ENCODE data around the gene GGNBP2. TPM values are rescaled to one million over a fixed set of nuclear protein-coding genes. Genes with fewer than 3 reads are reported as not detected.

Gene GGNBP2
- total and polyA plus RNA-seq, 2 experiments from 2014 or later = 40.1 to 51.5 TPM

DNA sequence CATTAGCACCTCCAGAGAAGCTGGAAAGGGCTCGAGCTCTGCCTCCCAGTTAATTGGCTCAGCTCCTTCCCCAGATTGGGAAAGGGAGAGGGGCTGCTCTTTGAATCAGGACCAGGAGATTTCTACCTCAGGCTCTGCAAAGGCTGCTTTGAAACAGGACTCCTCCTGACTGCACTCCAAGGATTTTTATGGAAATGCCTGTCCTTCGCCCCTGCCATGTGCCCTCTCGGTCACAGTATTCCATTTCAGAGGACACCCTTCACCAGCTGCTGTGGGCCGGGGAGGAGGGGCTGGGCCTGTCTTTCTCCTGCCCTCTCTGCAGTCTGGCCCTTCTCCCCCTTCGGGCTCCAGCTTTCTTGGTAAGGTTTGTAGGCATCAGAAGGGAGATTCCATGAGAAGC is 70.2 kb downstream of the GGNBP2 start:
- H3K9me3 ChIP-seq (ENCODE audit: low read depth) = no peaks in the 10 kb centered on the region
- no peaks in the 10 kb centered on the region for H4K20me1 ChIP-seq (ENCODE audit: insufficient read depth)
- H3K4me1 ChIP-seq (ENCODE audit: insufficient read depth) = peaks cover 5% of the 10 kb centered on the region; the same call in 1 of the 2 replicates
- 46 to 53% methylated on average over 5 of the region's 5 CpGs for WGBS, 2 experiments (ENCODE audit: low coverage in 1 of 2, low lambda C conversion rate in 2 of 2, missing lambda C conversion rate in 2 of 2)
- TF ChIP-seq EZH2 (IDR thresholded peaks at IDR 0.05; ENCODE audit: insufficient read depth, poor library complexity, severe bottlenecking) (no peak), EZH2phosphoT487 (IDR thresholded peaks at IDR 0.05; ENCODE audit: insufficient read depth, low read depth) (no peak)
- no peak overlapping the region for H3K27ac ChIP-seq
- no peaks in the 10 kb centered on the region for H3K36me3 ChIP-seq (ENCODE audit: low read depth)
- no peak overlapping the region for H3K4me2 ChIP-seq (ENCODE audit: unreplicated experiment)
- no peak for DNase-seq
- no peaks in the 10 kb centered on the region for H3K27me3 ChIP-seq (replicated peaks; ENCODE audit: insufficient read depth)
- no peak overlapping the region for H2AFZ ChIP-seq
- H3K79me2 ChIP-seq (ENCODE audit: insufficient read depth) = no peaks in the 10 kb centered on the region
- H3K4me3 ChIP-seq = no peak overlapping the region
- no peaks in the 10 kb centered on the region for H3K9me2 ChIP-seq (ENCODE audit: insufficient read depth)
- no peaks in the 10 kb centered on the region for H3F3A ChIP-seq (ENCODE audit: insufficient read depth)
- no peak overlapping the region for H3K9ac ChIP-seq
- in situ Hi-C loops (cut with MboI) = no loop called here

- in situ Hi-C loops (cut with MboI) = no loop called here
Measured at GRCh38 chr17:36616061-36617029, 71.6 kb downstream of the GGNBP2 start.

DNA sequence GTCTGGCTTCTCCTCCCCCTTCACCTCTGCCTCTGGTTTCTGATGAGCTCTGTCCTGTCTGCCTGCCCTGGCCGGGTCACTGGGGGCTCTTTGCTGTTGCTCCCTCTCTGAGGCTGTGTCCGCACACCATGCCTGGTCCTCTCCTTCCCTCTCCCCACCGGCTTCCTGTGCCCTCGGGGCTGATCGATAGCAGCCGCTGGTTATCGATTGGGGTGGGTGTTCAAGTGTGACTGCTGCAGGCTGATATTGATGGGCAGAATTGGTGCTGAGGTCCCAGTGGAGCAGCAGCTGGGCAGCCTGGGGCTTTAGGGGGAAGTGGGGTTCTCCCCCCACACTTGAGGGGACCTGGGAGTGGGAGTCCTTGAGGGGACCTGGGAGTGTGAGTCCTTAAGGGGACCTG is 73.1 kb downstream of the GGNBP2 start:
- Histone ChIP-seq H3K27ac (no peak overlapping the region), H3K36me3 (ENCODE audit: low read depth) (no peaks in the 10 kb centered on the region), H3K9ac (no peak overlapping the region), H4K20me1 (ENCODE audit: insufficient read depth) (no peaks in the 10 kb centered on the region), H3K4me2 (ENCODE audit: unreplicated experiment) (no peak overlapping the region), H3K79me2 (ENCODE audit: insufficient read depth) (no peaks in the 10 kb centered on the region), H3F3A (ENCODE audit: insufficient read depth) (no peaks in the 10 kb centered on the region), H3K9me3 (ENCODE audit: low read depth) (no peaks in the 10 kb centered on the region), H3K27me3 (replicated peaks; ENCODE audit: insufficient read depth) (no peaks in the 10 kb centered on the region), H3K4me1 (ENCODE audit: insufficient read depth) (no peaks in the 10 kb centered on the region), H3K4me3 (no peak overlapping the region), H3K9me2 (ENCODE audit: insufficient read depth) (no peaks in the 10 kb centered on the region), H2AFZ (no peak overlapping the region)
- TF ChIP-seq EZH2phosphoT487 (IDR thresholded peaks at IDR 0.05; ENCODE audit: insufficient read depth, low read depth) = no peak
- no peak for TF ChIP-seq EZH2 (IDR thresholded peaks at IDR 0.05; ENCODE audit: insufficient read depth, poor library complexity, severe bottlenecking)
- WGBS, 2 experiments (ENCODE audit: low coverage in 1 of 2, low lambda C conversion rate in 2 of 2, missing lambda C conversion rate in 2 of 2) = 72 to 73% methylated on average over 7 of the region's 7 CpGs
- DNase-seq = no peak
- in situ Hi-C loops (cut with MboI) = no loop called here

More at GRCh38 chr17:36616061-36617029, 71.6 kb downstream of the GGNBP2 start:
- H3K9ac ChIP-seq = no peak overlapping the region
- no peaks in the 10 kb centered on the region for H4K20me1 ChIP-seq (ENCODE audit: insufficient read depth)
- no peak overlapping the region for H3K4me2 ChIP-seq (ENCODE audit: unreplicated experiment)
- no peaks in the 10 kb centered on the region for H3K79me2 ChIP-seq (ENCODE audit: insufficient read depth)
- H3K4me1 ChIP-seq (ENCODE audit: insufficient read depth) = peaks cover 3% of the 10 kb centered on the region; the same call in 1 of the 2 replicates
- no peaks in the 10 kb centered on the region for H3K27me3 ChIP-seq (replicated peaks; ENCODE audit: insufficient read depth)
- no peaks in the 10 kb centered on the region for H3K36me3 ChIP-seq (ENCODE audit: low read depth)
- H2AFZ ChIP-seq = no peak overlapping the region
- TF ChIP-seq EZH2 (IDR thresholded peaks at IDR 0.05; ENCODE audit: insufficient read depth, poor library complexity, severe bottlenecking) (no peak), EZH2phosphoT487 (IDR thresholded peaks at IDR 0.05; ENCODE audit: insufficient read depth, low read depth) (no peak)
- H3K27ac ChIP-seq = no peak overlapping the region
- WGBS, 2 experiments (ENCODE audit: low coverage in 1 of 2, low lambda C conversion rate in 2 of 2, missing lambda C conversion rate in 2 of 2) = 72 to 75% methylated on average over 16 of the region's 16 CpGs
- H3K9me3 ChIP-seq (ENCODE audit: low read depth) = no peaks in the 10 kb centered on the region
- no peak overlapping the region for H3K4me3 ChIP-seq
- H3F3A ChIP-seq (ENCODE audit: insufficient read depth) = no peaks in the 10 kb centered on the region
- DNase-seq = no peak
- H3K9me2 ChIP-seq (ENCODE audit: insufficient read depth) = no peaks in the 10 kb centered on the region

DNA sequence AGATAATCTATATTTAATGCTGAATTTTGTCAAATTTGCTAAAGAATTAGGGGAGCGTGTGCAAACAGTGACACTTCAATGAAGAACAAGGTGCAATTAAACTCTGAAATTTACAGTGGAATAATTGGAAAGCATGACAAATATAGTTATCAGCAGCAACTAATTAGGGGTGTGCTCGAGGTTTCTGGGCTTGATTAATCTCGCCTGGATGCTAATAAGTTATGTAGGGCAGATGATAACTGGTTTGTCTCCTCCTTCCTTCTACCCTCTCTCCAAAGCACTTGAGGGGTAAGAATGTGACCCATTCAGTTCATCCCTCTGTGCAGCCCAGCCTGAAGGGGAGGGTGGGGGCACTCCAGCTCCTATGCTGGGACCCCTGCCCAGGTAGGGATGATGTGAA is 78.6 kb downstream of the GGNBP2 start:
- Histone ChIP-seq H3K4me3 (no peak overlapping the region), H3K4me2 (ENCODE audit: unreplicated experiment) (no peak overlapping the region), H3K36me3 (ENCODE audit: low read depth) (no peaks in the 10 kb centered on the region), H3K27me3 (replicated peaks; ENCODE audit: insufficient read depth) (no peaks in the 10 kb centered on the region), H3K27ac (no peak overlapping the region), H3K4me1 (ENCODE audit: insufficient read depth) (no peaks in the 10 kb centered on the region), H3K79me2 (ENCODE audit: insufficient read depth) (no peaks in the 10 kb centered on the region), H3F3A (ENCODE audit: insufficient read depth) (no peaks in the 10 kb centered on the region), H4K20me1 (ENCODE audit: insufficient read depth) (no peaks in the 10 kb centered on the region), H3K9me2 (ENCODE audit: insufficient read depth) (no peaks in the 10 kb centered on the region), H2AFZ (no peak overlapping the region), H3K9ac (no peak overlapping the region), H3K9me3 (ENCODE audit: low read depth) (no peaks in the 10 kb centered on the region)
- DNase-seq = no peak
- TF ChIP-seq EZH2phosphoT487 (IDR thresholded peaks at IDR 0.05; ENCODE audit: insufficient read depth, low read depth) (no peak), EZH2 (IDR thresholded peaks at IDR 0.05; ENCODE audit: insufficient read depth, poor library complexity, severe bottlenecking) (no peak)
- 42 to 53% methylated on average over 3 of the region's 3 CpGs for WGBS, 2 experiments (ENCODE audit: low coverage in 1 of 2, low lambda C conversion rate in 2 of 2, missing lambda C conversion rate in 2 of 2)
- in situ Hi-C loops (cut with MboI) = no loop called here
